Left forelimb (tissue), 1 donor: Measurements from ENCODE around the gene CORO1C.
"Not testable (repeated sequence)": the region's sequence is repeated elsewhere in the genome, so short reads cannot be mapped to it uniquely, and the experiment has no call there.

Experiments
- DNase-seq: peaks from one replicate; pipeline ENCODE4 v3.0.0-alpha.2; 2018; ENCODE audit warnings: low spot score

CORO1C gene

GRCh38 chr12:108753976-108754375 is 22.7 kb upstream of the CORO1C start:
- DNase-seq, result no peak

GRCh38 chr12:108752387-108752786 is 21.1 kb upstream of the CORO1C start:
- no peak for DNase-seq

- no peak for DNase-seq
Measured at GRCh38 chr12:108751821-108752220, 20.5 kb upstream of the CORO1C start.

- not testable (repeated sequence) for DNase-seq
Measured at GRCh38 chr12:108751003-108751402, 19.7 kb upstream of the CORO1C start.

- no peak for DNase-seq
Measured at GRCh38 chr12:108750526-108750925, 19.2 kb upstream of the CORO1C start.

- no peak for DNase-seq
Measured at GRCh38 chr12:108747563-108747962, 16.2 kb upstream of the CORO1C start.

- DNase-seq, result no peak
Measured at GRCh38 chr12:108745641-108746040, 14.3 kb upstream of the CORO1C start.

- no peak for DNase-seq
Measured at GRCh38 chr12:108744021-108744897, 12.9 kb upstream of the CORO1C start.

- no peak for DNase-seq
Measured at GRCh38 chr12:108738170-108738569, 6.9 kb upstream of the CORO1C start.

- DNase-seq, result no peak
Measured at GRCh38 chr12:108735855-108736254, 4.5 kb upstream of the CORO1C start.

- no peak for DNase-seq
Measured at GRCh38 chr12:108734200-108734906, 3.0 kb upstream of the CORO1C start.

- not testable (repeated sequence) for DNase-seq
Measured at GRCh38 chr12:108733230-108733531, 1.9 kb upstream of the CORO1C start.

- no peak for DNase-seq
Measured at GRCh38 chr12:108732489-108733229, 1.3 kb upstream of the CORO1C start.

GRCh38 chr12:108731866-108732461 is 646 bp upstream of the CORO1C start:
- DNase-seq, result peak; percentile 98

- peak; percentile 79 for DNase-seq
Measured at GRCh38 chr12:108730365-108731104, 783 bp downstream of the CORO1C start.

- DNase-seq, result no peak
Measured at GRCh38 chr12:108729612-108730364, 1.5 kb downstream of the CORO1C start.

GRCh38 chr12:108728820-108729611 is 2.3 kb downstream of the CORO1C start:
- DNase-seq, result no peak

- no peak for DNase-seq
Measured at GRCh38 chr12:108727868-108728735, 3.2 kb downstream of the CORO1C start.

GRCh38 chr12:108727161-108727560 is 4.2 kb downstream of the CORO1C start:
- DNase-seq, result no peak
